ENCODE measurements around the gene ISCA2.

DNA sequence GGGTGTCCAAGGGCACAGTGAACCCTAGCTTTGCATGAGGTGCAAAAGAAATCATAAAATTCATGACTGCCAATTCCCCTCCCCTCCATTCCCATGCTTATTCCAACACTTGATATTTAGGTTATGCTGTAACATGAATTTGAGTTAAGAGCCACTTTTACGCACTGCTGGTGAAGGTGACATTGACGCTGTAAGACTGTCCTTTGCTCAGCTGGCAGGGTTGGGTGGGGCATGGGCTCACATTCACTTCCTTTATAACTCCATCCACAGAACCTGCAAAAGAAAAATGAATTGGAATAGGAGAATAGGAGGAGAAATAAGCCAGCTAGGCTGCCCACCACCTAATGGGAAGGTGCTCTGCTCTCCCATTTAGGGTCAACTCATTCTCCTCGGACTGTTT is 7.4 kb upstream of the ISCA2 start:
- no peak for TF ChIP-seq EZH2phosphoT487 (IDR thresholded peaks at IDR 0.05; ENCODE audit: borderline replicate concordance)
- TF ChIP-seq, protein P1, sequence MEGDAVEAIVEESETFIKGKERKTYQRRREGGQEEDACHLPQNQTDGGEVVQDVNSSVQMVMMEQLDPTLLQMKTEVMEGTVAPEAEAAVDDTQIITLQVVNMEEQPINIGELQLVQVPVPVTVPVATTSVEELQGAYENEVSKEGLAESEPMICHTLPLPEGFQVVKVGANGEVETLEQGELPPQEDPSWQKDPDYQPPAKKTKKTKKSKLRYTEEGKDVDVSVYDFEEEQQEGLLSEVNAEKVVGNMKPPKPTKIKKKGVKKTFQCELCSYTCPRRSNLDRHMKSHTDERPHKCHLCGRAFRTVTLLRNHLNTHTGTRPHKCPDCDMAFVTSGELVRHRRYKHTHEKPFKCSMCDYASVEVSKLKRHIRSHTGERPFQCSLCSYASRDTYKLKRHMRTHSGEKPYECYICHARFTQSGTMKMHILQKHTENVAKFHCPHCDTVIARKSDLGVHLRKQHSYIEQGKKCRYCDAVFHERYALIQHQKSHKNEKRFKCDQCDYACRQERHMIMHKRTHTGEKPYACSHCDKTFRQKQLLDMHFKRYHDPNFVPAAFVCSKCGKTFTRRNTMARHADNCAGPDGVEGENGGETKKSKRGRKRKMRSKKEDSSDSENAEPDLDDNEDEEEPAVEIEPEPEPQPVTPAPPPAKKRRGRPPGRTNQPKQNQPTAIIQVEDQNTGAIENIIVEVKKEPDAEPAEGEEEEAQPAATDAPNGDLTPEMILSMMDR (conservative IDR thresholded peaks at IDR 0.05; ENCODE audit: low read length) = no peak

Measured in Loucy (cell line).